Gastrocnemius medialis (tissue), 4 donors: Measurements from ENCODE around the gene C4orf50. TPM values are rescaled to one million over a fixed set of nuclear protein-coding genes. Genes with fewer than 3 reads are reported as not detected.

Source experiments
- ATAC-seq, 2 donors: fragments of 150-250 bp; one replicate each; pipeline ENCODE4 v1.9.1; 2016
- DNase-seq, 2 donors: peaks; one replicate each; pipeline ENCODE4 v3.0.0-alpha.2; 2019
- H3K27ac ChIP-seq, 4 donors: fragments of 200-600 bp; sonication (generic); 1 replicate in 1 of 4; 2 replicates in 3 of 4; pipeline ENCODE4 v1.5.1; 2016 to 2018; ENCODE audit warnings: mild to moderate bottlenecking in 2 of 4, moderate library complexity in 1 of 4
- H3K27me3 ChIP-seq, 3 donors: fragments of 200-600 bp; sonication (generic) in 2 of 3; 1 replicate in 1 of 3; 2 replicates in 2 of 3; pipeline versions ENCODE4 v1.5.1 to v1.6.0; 2016 to 2019; ENCODE audit warnings: mild to moderate bottlenecking in 1 of 3, moderate library complexity in 1 of 3
- H3K36me3 ChIP-seq, 2 donors: fragments of 200-600 bp; sonication (generic) in 1 of 2; one replicate each; pipeline ENCODE4 v1.5.1; 2017 to 2018
- H3K4me1 ChIP-seq, 2 donors: fragments of 200-600 bp; sonication (generic) in 1 of 2; one replicate each; pipeline ENCODE4 v1.5.1; 2016 to 2017; ENCODE audit warnings: mild to moderate bottlenecking in 2 of 2
- H3K4me3 ChIP-seq, 4 donors: fragments of 200-600 bp; sonication (generic) in 3 of 4; 1 replicate in 1 of 4; 2 replicates in 3 of 4; pipeline ENCODE4 v1.5.1; 2016 to 2019; ENCODE audit warnings: mild to moderate bottlenecking in 2 of 4
- H3K9me3 ChIP-seq, 3 donors: fragments of 200-600 bp; sonication (generic) in 2 of 3; 1 replicate in 1 of 3; 2 replicates in 2 of 3; pipeline ENCODE4 v1.5.1; 2016 to 2019
- CTCF ChIP-seq, 5 experiments: fragments of 450-650 bp in 3 of 5; fragments of 200-600 bp in 2 of 5; sonication (generic) in 2 of 5; IDR thresholded peaks in 4 of 5; conservative IDR thresholded peaks in 1 of 5; 1 replicate in 4 of 5; 2 replicates in 1 of 5; pipeline ENCODE4 v1.5.1; 2016 to 2019; ENCODE audit warnings: antibody characterized with exemption in 5 of 5, mild to moderate bottlenecking in 3 of 5, moderate library complexity in 3 of 5
- POLR2A ChIP-seq, 2 donors: fragments of 450-650 bp; IDR thresholded peaks; one replicate each; pipeline ENCODE4 v1.6.1; 2017; ENCODE audit warnings: antibody characterized with exemption in 2 of 2, mild to moderate bottlenecking in 2 of 2, moderate library complexity in 2 of 2
- in situ Hi-C, 4 donors: fragments of 200-750 bp; cut with MboI; loops; one replicate each; pipeline versions ENCODE4 v1.15.0 to v1.8.0; 2017; ENCODE audit warnings: low sequenced_read_pairs in 4 of 4
- intact Hi-C: fragments of 100-400 bp; cut with DNase I; formaldehyde crosslinking; loops from one replicate; pipeline ENCODE4 v1.15.1; 2023; ENCODE audit warnings: low total_unique reads
- total RNA-seq, 4 donors: library from RNA; depleted of rRNA; stranded (reverse); fragments of >200 nt; gene quantifications; one replicate each; pipeline versions ENCODE4 v1.1.0 to v1.2.3, GENCODE V29; 2016

C4orf50 gene
- total RNA-seq, 4 donors from 2014 or later = 0.03 TPM; not detected in 3

- DNase-seq (no peak), ATAC-seq (no peak)
- H3K4me1 ChIP-seq = no peaks in the 10 kb centered on the region
- no peaks in the 10 kb centered on the region for H3K36me3 ChIP-seq
- intact Hi-C loops = no loop called here
- no peak overlapping the region for H3K27ac ChIP-seq
- TF ChIP-seq CTCF (IDR thresholded peaks at IDR 0.05 in 4 of 5, conservative IDR thresholded peaks at IDR 0.05 in 1 of 5) = no peak
- no peak for TF ChIP-seq POLR2A (IDR thresholded peaks at IDR 0.05)
- in situ Hi-C loops = no loop called here
- H3K4me3 ChIP-seq = no peak overlapping the region
- H3K9me3 ChIP-seq = peaks cover 0 to 8% (median 3%) of the 10 kb centered on the region in 3 donors
- H3K27me3 ChIP-seq = peaks cover 0 to 2% (median 0%) of the 10 kb centered on the region in 3 donors
Measured at GRCh38 chr4:6063684-6064083, 45.5 kb upstream of the C4orf50 start.

- H3K36me3 ChIP-seq = no peaks in the 10 kb centered on the region
- no peaks in the 10 kb centered on the region for H3K4me1 ChIP-seq
- H3K4me3 ChIP-seq = no peak overlapping the region
- intact Hi-C loops = no loop called here
- ATAC-seq = no peak
- peaks cover 0 to 20% (median 3%) of the 10 kb centered on the region in 3 donors for H3K9me3 ChIP-seq
- DNase-seq = no peak
- in situ Hi-C loops = no loop called here
- H3K27me3 ChIP-seq = peaks cover 0 to 2% (median 0%) of the 10 kb centered on the region in 3 donors
- no peak for TF ChIP-seq POLR2A (IDR thresholded peaks at IDR 0.05)
- no peak for TF ChIP-seq CTCF (IDR thresholded peaks at IDR 0.05 in 4 of 5, conservative IDR thresholded peaks at IDR 0.05 in 1 of 5)
- H3K27ac ChIP-seq = no peak overlapping the region
Measured at GRCh38 chr4:6062133-6062532, 43.9 kb upstream of the C4orf50 start.

GRCh38 chr4:6059375-6059805, 41.2 kb upstream of the C4orf50 start:
- ATAC-seq (no peak), DNase-seq (no peak)
- Histone ChIP-seq H3K4me3 (no peak overlapping the region), H3K9me3 (peaks cover 0 to 20% (median 3%) of the 10 kb centered on the region in 3 donors), H3K27me3 (no peaks in the 10 kb centered on the region), H3K27ac (no peak overlapping the region), H3K36me3 (no peaks in the 10 kb centered on the region), H3K4me1 (no peaks in the 10 kb centered on the region)
- in situ Hi-C loops (no loop called here), intact Hi-C loops (no loop called here)
- TF ChIP-seq CTCF (IDR thresholded peaks at IDR 0.05 in 4 of 5, conservative IDR thresholded peaks at IDR 0.05 in 1 of 5) (no peak), POLR2A (IDR thresholded peaks at IDR 0.05) (no peak)

- Histone ChIP-seq H3K27me3 (no peaks in the 10 kb centered on the region), H3K36me3 (no peaks in the 10 kb centered on the region), H3K9me3 (peaks cover 0 to 20% (median 3%) of the 10 kb centered on the region in 3 donors), H3K27ac (no peak overlapping the region), H3K4me3 (no peak overlapping the region), H3K4me1 (no peaks in the 10 kb centered on the region)
- DNase-seq = no peak
- intact Hi-C loops (no loop called here), in situ Hi-C loops (no loop called here)
- TF ChIP-seq POLR2A (IDR thresholded peaks at IDR 0.05) (no peak), CTCF (IDR thresholded peaks at IDR 0.05 in 4 of 5, conservative IDR thresholded peaks at IDR 0.05 in 1 of 5) (no peak)
- ATAC-seq = no peak
Measured at GRCh38 chr4:6058531-6059374, 40.5 kb upstream of the C4orf50 start.
